A549 (cell line): Measurements from ENCODE around the gene MYCN. TPM values are rescaled to one million over a fixed set of nuclear protein-coding genes. Genes with fewer than 3 reads are reported as not detected.
A peak's percentile ranks its signal among the peaks of the same experiment; 100 is the strongest.

Experiments used
- ATAC-seq, 2 experiments: fragments of 200-7000 bp in 1 of 2; fragments of >200 bp in 1 of 2; cut with Nextera tagmentation in 1 of 2; cut with Tn5 transposase in 1 of 2; 3 replicates each; pipeline versions ENCODE4 v1.8.0 to v1.9.1; 2018 to 2020; ENCODE audit warnings: mild to moderate bottlenecking in 1 of 2, moderate library complexity in 1 of 2
- CTCF ChIA-PET: fragments of 300-600 bp; sonication (Branson Sonifier 250); formaldehyde crosslinking; extraction: SDS; loops from one replicate; lab custom pipeline; 2021; ENCODE audit warnings: antibody characterized with exemption, inconsistent platforms; lab: Yijun Ruan, JAX
- POLR2A ChIA-PET: fragments of 350-600 bp; formaldehyde crosslinking; extraction: SDS; loops from one replicate; lab custom pipeline; 2021; ENCODE audit warnings: antibody characterized with exemption, inconsistent platforms; lab: Yijun Ruan, JAX
- DNase-seq, 2 experiments: peaks; one replicate each; pipeline versions ENCODE4 v3.0.0 to v3.0.0-alpha.2; 2011 to 2016; ENCODE audit warnings: low read depth in 1 of 2, low spot score in 1 of 2
- FAIRE-seq: peaks from 2 replicates; lab custom pipeline; 2011; peaks lifted over from hg19 to GRCh38; lab: Jason Lieb, UNC
- H3K27ac ChIP-seq, 2 experiments: fragments of >200 bp; sonication (Bioruptor Twin); formaldehyde crosslinking; 3 replicates each; pipeline ENCODE4 v1.5.1; 2016 to 2017
- H3K4me1 ChIP-seq: fragments of >200 bp; sonication (Bioruptor Twin); formaldehyde crosslinking; 3 replicates; pipeline ENCODE4 v1.6.1; 2016
- H3K4me2 ChIP-seq: fragments of >200 bp; sonication (Bioruptor Twin); formaldehyde crosslinking; 3 replicates; pipeline ENCODE4 v1.6.1; 2016
- H3K4me3 ChIP-seq: fragments of >200 bp; sonication (Bioruptor Twin); formaldehyde crosslinking; 3 replicates; pipeline ENCODE4 v1.5.1; 2016
- H3K9me3 ChIP-seq: fragments of >200 bp; sonication (Bioruptor Twin); formaldehyde crosslinking; 3 replicates; pipeline ENCODE4 v1.6.1; 2016
- BCL3 ChIP-seq: fragments of >200 bp; sonication (Bioruptor Twin); formaldehyde crosslinking; IDR thresholded peaks from 3 replicates; pipeline ENCODE4 v1.6.1; 2016
- BHLHE40 ChIP-seq: IDR thresholded peaks from 2 replicates; pipeline ENCODE4 v1.6.1; 2012; ENCODE audit warnings: low read depth, low read length, inconsistent platforms
- CBX8 ChIP-seq: fragments of 200-600 bp; sonication (generic); IDR thresholded peaks from 2 replicates; pipeline ENCODE4 v1.6.1; 2016
- CEBPB ChIP-seq, 2 experiments: fragments of >200 bp in 1 of 2; sonication (Bioruptor Twin) in 1 of 2; formaldehyde crosslinking in 1 of 2; IDR thresholded peaks; 2 replicates each; pipeline ENCODE4 v1.6.1; 2012 to 2016
- CHD2 ChIP-seq: fragments of 150-350 bp; IDR thresholded peaks from 2 replicates; pipeline ENCODE4 v1.6.1; 2014; ENCODE audit warnings: low read length; ENCODE audit not compliant: partially characterized antibody
- CHD4 ChIP-seq: fragments of 200-600 bp; sonication (generic); IDR thresholded peaks from 2 replicates; pipeline ENCODE4 v1.6.1; 2016; ENCODE audit warnings: antibody characterized with exemption, mild to moderate bottlenecking, borderline replicate concordance
- FOSL2 ChIP-seq, 2 experiments: fragments of 450-650 bp in 1 of 2; fragments of >200 bp in 1 of 2; sonication (Bioruptor Twin) in 1 of 2; formaldehyde crosslinking; IDR thresholded peaks; 2 replicates each; pipeline versions ENCODE4 v1.5.0 to v1.6.1; 2016 to 2020; ENCODE audit warnings: mild to moderate bottlenecking in 1 of 2, moderate library complexity in 1 of 2
- FOXS1 ChIP-seq: fragments of 250-450 bp; sonication (Bioruptor Pico); IDR thresholded peaks from 2 replicates; pipeline ENCODE4 v1.5.0; 2020; ENCODE audit warnings: mild to moderate bottlenecking, moderate library complexity
- GATA3 ChIP-seq: IDR thresholded peaks from 2 replicates; pipeline ENCODE4 v1.6.1; 2012; ENCODE audit warnings: borderline replicate concordance
- HDAC2 ChIP-seq: fragments of 200-600 bp; sonication (generic); IDR thresholded peaks from 2 replicates; pipeline ENCODE4 v1.6.1; 2016
- HEYL ChIP-seq: fragments of 250-450 bp; sonication (Bioruptor Pico); IDR thresholded peaks from 2 replicates; pipeline ENCODE4 v1.8.0; 2021; ENCODE audit warnings: mild to moderate bottlenecking, moderate library complexity
- HOXB5 ChIP-seq: fragments of 250-450 bp; sonication (Bioruptor Pico); IDR thresholded peaks from 2 replicates; pipeline ENCODE4 v1.5.0; 2020; ENCODE audit warnings: mild to moderate bottlenecking, moderate library complexity
- JUN ChIP-seq, 2 experiments: fragments of >200 bp; sonication (Bioruptor Twin); formaldehyde crosslinking; IDR thresholded peaks; 2 replicates in 1 of 2; 3 replicates in 1 of 2; pipeline ENCODE4 v1.6.1; 2016 to 2017
- JUNB ChIP-seq: fragments of >200 bp; sonication (Bioruptor Twin); formaldehyde crosslinking; IDR thresholded peaks from 2 replicates; pipeline ENCODE4 v1.6.1; 2016
- MAX ChIP-seq: IDR thresholded peaks from 2 replicates; pipeline ENCODE4 v1.6.1; 2012
- MAZ ChIP-seq: fragments of 150-350 bp; IDR thresholded peaks from 2 replicates; pipeline ENCODE4 v1.6.1; 2014; ENCODE audit warnings: antibody characterized with exemption, low read depth, low read length, borderline replicate concordance
- NPAS2 ChIP-seq: fragments of 250-450 bp; sonication (Bioruptor Pico); IDR thresholded peaks from 2 replicates; pipeline ENCODE4 v1.8.0; 2022; ENCODE audit warnings: mild to moderate bottlenecking, moderate library complexity, borderline replicate concordance
- NR3C1 ChIP-seq: fragments of >200 bp; sonication (Bioruptor Twin); formaldehyde crosslinking; IDR thresholded peaks from 3 replicates; pipeline ENCODE4 v1.6.1; 2017
- PBX3 ChIP-seq: IDR thresholded peaks from 2 replicates; pipeline ENCODE4 v1.6.1; 2012
- PHF8 ChIP-seq: fragments of 200-600 bp; sonication (generic); IDR thresholded peaks from 2 replicates; pipeline ENCODE4 v1.6.1; 2016; ENCODE audit warnings: low read depth, mild to moderate bottlenecking, antibody characterized with exemption, moderate library complexity, borderline replicate concordance
- POLR2A ChIP-seq: IDR thresholded peaks from 2 replicates; pipeline ENCODE4 v1.6.1; 2012; ENCODE audit warnings: mild to moderate bottlenecking, low read length
- RAD21 ChIP-seq, 2 experiments: fragments of >200 bp in 1 of 2; sonication (Bioruptor Twin) in 1 of 2; formaldehyde crosslinking in 1 of 2; IDR thresholded peaks in 1 of 2; conservative IDR thresholded peaks in 1 of 2; 2 replicates in 1 of 2; 3 replicates in 1 of 2; pipeline ENCODE4 v1.6.1; 2012 to 2018; ENCODE audit warnings: inconsistent platforms in 1 of 2
- SMC3 ChIP-seq: fragments of >200 bp; sonication (Bioruptor Twin); formaldehyde crosslinking; IDR thresholded peaks from 3 replicates; pipeline ENCODE4 v1.6.1; 2018; ENCODE audit warnings: inconsistent platforms
- ZC3H11A ChIP-seq: fragments of 450-650 bp; IDR thresholded peaks from 2 replicates; pipeline ENCODE4 v1.6.1; 2014; ENCODE audit warnings: antibody characterized with exemption, mild to moderate bottlenecking
- ZFP36 ChIP-seq: fragments of 450-650 bp; IDR thresholded peaks from 2 replicates; pipeline ENCODE4 v1.6.1; 2014; ENCODE audit warnings: borderline replicate concordance; ENCODE audit not compliant: partially characterized antibody
- ZNF302 ChIP-seq: fragments of 250-450 bp; sonication (Bioruptor Pico); IDR thresholded peaks from 2 replicates; pipeline ENCODE4 v1.9.0; 2021; ENCODE audit warnings: inconsistent platforms, mild to moderate bottlenecking, moderate library complexity
- ZSCAN20 ChIP-seq: fragments of 250-450 bp; sonication (Bioruptor Pico); IDR thresholded peaks from 2 replicates; pipeline ENCODE4 v1.8.0; 2022; ENCODE audit warnings: mild to moderate bottlenecking, moderate library complexity
- WGBS: methylation state at CpG from one replicate; pipeline ENCODE4 v1.1.6; 2017; ENCODE audit errors: missing lambda C conversion rate; 5-methylcytosine and 5-hydroxymethylcytosine counted together
- polyA plus RNA-seq, 4 experiments: library from polyadenylated mRNA; depleted of rRNA in 3 of 4; stranded (reverse); fragments of >200 nt; fragmentation: RNase III in 1 of 4; extraction: RNeasy Plus Mini Kit Qiagen cat#74134 plus additional on column Dnase treatment in 1 of 4; gene quantifications; 2 replicates in 3 of 4; 3 replicates in 1 of 4; pipeline ENCODE4 v1.2.3, GENCODE V29; 2011 to 2017

The MYCN gene
- polyA plus RNA-seq, 2 of the 4 experiments (the other 2 are of a cell fraction): not detected

GRCh38 chr2:15931319-15931890 is 8.9 kb upstream of the MYCN start:
- H3K27ac ChIP-seq: no peak overlapping the region
- no peak overlapping the region for H3K4me2 ChIP-seq
- H3K9me3 ChIP-seq: no peaks in the 10 kb centered on the region
- H3K4me1 ChIP-seq: no peaks in the 10 kb centered on the region
- ATAC-seq: no peak
- no peak for DNase-seq
- TF ChIP-seq HDAC2 (no peak), GATA3 (no peak), ZFP36 (no peak), ZSCAN20 (CRISPR knock-in tag) (no peak), JUNB (no peak), FOSL2 (IDR thresholded peaks at IDR 0.05) (no peak), FOSL2 (CRISPR knock-in tag; IDR thresholded peaks at IDR 0.05) (no peak), RAD21 (conservative IDR thresholded peaks at IDR 0.05 in 1 of 2, IDR thresholded peaks at IDR 0.05 in 1 of 2) (no peak), BCL3 (no peak), MAX (no peak), JUN (IDR thresholded peaks at IDR 0.05) (no peak)
- TF ChIP-seq, all 56 proteins: peak for 0
- FAIRE-seq: peak; percentile 13
- ChIA-PET POLR2A (no interaction called here), CTCF (interaction anchor here (1.4 to 2.0 kb wide), 2 partner anchors 8 to 11 kb away, joined by 3 to 14 read pairs; no protein-coding TSS in a partner anchor)
- WGBS: 1% methylated on average over 2 of the region's 2 CpGs
- no peak overlapping the region for H3K4me3 ChIP-seq

GRCh38 chr2:15931950-15932349 is 8.4 kb upstream of the MYCN start:
- no peaks in the 10 kb centered on the region for H3K4me1 ChIP-seq
- no peak overlapping the region for H3K4me3 ChIP-seq
- TF ChIP-seq SMC3: no peak
- TF ChIP-seq CHD4: no peak
- no peak for TF ChIP-seq CEBPB (IDR thresholded peaks at IDR 0.05)
- no peak for TF ChIP-seq CBX8
- TF ChIP-seq CHD2: no peak
- no peak overlapping the region for H3K4me2 ChIP-seq
- WGBS: 28% methylated on average over 5 of the region's 5 CpGs
- no peak overlapping the region for H3K27ac ChIP-seq
- POLR2A ChIA-PET: no interaction called here
- no peaks in the 10 kb centered on the region for H3K9me3 ChIP-seq
- DNase-seq (no peak), FAIRE-seq (no peak), ATAC-seq (no peak)
- CTCF ChIA-PET: interaction anchor here (1.4 to 2.0 kb wide), 2 partner anchors 8 to 10 kb away, joined by 3 to 14 read pairs; no protein-coding TSS in a partner anchor

- Histone ChIP-seq H3K4me3 (no peak overlapping the region), H3K27ac (no peak overlapping the region), H3K4me2 (no peak overlapping the region), H3K4me1 (no peaks in the 10 kb centered on the region), H3K9me3 (no peaks in the 10 kb centered on the region)
- POLR2A ChIA-PET: no interaction called here
- CTCF ChIA-PET: no interaction called here
- DNase-seq: no peak
- no peak for TF ChIP-seq PBX3
- TF ChIP-seq ZNF302 (CRISPR knock-in tag): no peak
- TF ChIP-seq HEYL (CRISPR knock-in tag): no peak
- TF ChIP-seq BHLHE40: no peak
- TF ChIP-seq HOXB5 (CRISPR knock-in tag): no peak
- no peak for TF ChIP-seq ZFP36
- TF ChIP-seq ZC3H11A: no peak
- no peak for TF ChIP-seq NR3C1
- no peak for TF ChIP-seq FOXS1
- no peak for TF ChIP-seq POLR2A
- TF ChIP-seq PHF8: no peak
- TF ChIP-seq MAZ: no peak
- TF ChIP-seq NPAS2: no peak
- FAIRE-seq: no peak
- 57% methylated on average over 21 of the region's 21 CpGs for WGBS
- no peak for ATAC-seq
These were observed 7.8 kb upstream of the MYCN start for GRCh38 chr2:15932394-15933183.
